ENCODE data around the gene WASF3. TPM values are rescaled to one million over a fixed set of nuclear protein-coding genes. Genes with fewer than 3 reads are reported as not detected.
"Not testable (repeated sequence)": the region's sequence is repeated elsewhere in the genome, so short reads cannot be mapped to it uniquely, and the experiment has no call there.

WASF3 gene
- total and polyA plus RNA-seq, 12 donors, result 12.6 to 63.3 (median 37.6) TPM

DNA sequence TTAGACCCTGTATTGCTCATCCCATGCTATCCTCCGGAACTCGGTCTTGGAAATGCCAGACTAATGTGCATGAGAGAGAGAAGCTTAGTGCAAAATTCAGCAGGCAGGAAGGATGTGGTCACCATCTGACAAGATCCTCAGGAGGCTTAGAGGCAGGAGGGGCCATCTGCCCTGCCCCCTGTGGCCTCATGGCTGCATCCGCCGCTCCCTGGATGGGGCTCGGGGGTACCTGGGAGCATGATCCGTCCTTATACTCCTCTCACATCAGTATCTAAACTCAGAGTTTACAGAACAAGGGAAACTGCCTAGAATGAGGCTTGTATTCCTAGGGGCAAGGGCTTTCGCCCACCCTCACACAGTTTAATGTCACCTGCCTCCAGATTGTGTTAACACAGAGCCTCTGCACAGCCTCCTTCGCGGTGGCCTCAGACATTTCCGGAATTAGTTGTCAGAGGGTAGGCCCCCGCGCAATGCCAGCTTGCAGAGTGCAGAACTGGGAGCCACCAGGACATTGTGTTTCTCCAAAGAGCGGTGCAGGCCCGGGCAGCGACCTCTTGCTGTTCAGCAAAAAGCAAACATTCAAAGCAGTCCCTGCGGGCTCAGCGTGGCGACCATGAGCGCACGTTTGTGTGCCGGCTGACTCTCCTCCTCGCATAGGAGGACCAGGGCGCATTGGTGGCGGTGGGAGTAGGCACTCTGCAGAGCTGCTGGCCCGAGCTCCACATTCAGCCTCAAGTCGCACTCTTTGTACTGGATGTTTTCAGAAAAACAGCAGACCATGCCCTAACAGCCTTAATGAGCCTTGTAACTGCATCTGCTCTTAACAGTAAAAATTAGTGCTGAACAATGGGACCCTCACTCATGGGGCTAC is 164.0 kb downstream of the WASF3 start:
- TF ChIP-seq, protein P1, sequence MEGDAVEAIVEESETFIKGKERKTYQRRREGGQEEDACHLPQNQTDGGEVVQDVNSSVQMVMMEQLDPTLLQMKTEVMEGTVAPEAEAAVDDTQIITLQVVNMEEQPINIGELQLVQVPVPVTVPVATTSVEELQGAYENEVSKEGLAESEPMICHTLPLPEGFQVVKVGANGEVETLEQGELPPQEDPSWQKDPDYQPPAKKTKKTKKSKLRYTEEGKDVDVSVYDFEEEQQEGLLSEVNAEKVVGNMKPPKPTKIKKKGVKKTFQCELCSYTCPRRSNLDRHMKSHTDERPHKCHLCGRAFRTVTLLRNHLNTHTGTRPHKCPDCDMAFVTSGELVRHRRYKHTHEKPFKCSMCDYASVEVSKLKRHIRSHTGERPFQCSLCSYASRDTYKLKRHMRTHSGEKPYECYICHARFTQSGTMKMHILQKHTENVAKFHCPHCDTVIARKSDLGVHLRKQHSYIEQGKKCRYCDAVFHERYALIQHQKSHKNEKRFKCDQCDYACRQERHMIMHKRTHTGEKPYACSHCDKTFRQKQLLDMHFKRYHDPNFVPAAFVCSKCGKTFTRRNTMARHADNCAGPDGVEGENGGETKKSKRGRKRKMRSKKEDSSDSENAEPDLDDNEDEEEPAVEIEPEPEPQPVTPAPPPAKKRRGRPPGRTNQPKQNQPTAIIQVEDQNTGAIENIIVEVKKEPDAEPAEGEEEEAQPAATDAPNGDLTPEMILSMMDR (IDR thresholded peaks at IDR 0.05), result no peak
- TF ChIP-seq POLR2A (IDR thresholded peaks at IDR 0.05), result no peak

DNA sequence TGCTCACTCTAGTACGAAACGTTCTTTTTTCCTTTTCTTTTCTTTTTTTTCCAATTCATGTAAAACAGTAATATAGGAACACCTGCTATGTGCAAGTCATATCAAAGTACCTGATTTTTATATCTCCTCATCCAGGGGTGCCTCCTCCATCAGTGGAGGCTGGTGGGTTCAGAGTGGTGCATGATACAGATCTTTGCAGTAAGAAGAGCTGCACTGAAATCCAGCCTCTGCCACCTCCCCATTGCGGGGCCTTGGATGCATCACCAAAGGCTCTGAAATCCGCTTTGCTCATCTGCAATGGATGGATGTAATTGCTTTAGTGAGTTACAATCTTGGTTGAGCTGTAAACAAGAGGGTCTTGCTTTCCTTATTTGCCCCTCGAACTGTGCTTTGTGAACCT is 164.8 kb downstream of the WASF3 start:
- DNase-seq, result no peak
- no peaks in the 10 kb centered on the region for H3K4me1 ChIP-seq (replicated peaks in 1 of 2)
- no peak overlapping the region for H3K4me3 ChIP-seq
- TF ChIP-seq POLR2A (IDR thresholded peaks at IDR 0.05), result no peak
- TF ChIP-seq, protein P1 (IDR thresholded peaks at IDR 0.05), result no peak
- H3K36me3 ChIP-seq (replicated peaks in 1 of 2), result no peaks in the 10 kb centered on the region
- no peaks in the 10 kb centered on the region for H3K27me3 ChIP-seq
- H3K9me3 ChIP-seq (replicated peaks in 1 of 3), result no peaks in the 10 kb centered on the region
- H3K27ac ChIP-seq, result no peak overlapping the region
- intact Hi-C loops (cut with DNase I), result no loop called here
- WGBS, 4 donors, result 74 to 80% (median 77%) methylated on average over 5 of the region's 5 CpGs

More for the DNA sequence above, 164.0 kb downstream of the WASF3 start:
- Histone ChIP-seq H3K4me3 (no peak overlapping the region), H3K9me3 (replicated peaks in 1 of 3) (no peaks in the 10 kb centered on the region), H3K36me3 (replicated peaks in 1 of 2) (no peaks in the 10 kb centered on the region), H3K4me1 (replicated peaks in 1 of 2) (no peaks in the 10 kb centered on the region), H3K27me3 (no peaks in the 10 kb centered on the region), H3K27ac (no peak overlapping the region)
- 60 to 75% (median 70%) methylated on average over 16 to 26 of the region's 26 CpGs for WGBS, 4 donors
- intact Hi-C loops (cut with DNase I), result no loop called here
- DNase-seq, result no peak

DNA sequence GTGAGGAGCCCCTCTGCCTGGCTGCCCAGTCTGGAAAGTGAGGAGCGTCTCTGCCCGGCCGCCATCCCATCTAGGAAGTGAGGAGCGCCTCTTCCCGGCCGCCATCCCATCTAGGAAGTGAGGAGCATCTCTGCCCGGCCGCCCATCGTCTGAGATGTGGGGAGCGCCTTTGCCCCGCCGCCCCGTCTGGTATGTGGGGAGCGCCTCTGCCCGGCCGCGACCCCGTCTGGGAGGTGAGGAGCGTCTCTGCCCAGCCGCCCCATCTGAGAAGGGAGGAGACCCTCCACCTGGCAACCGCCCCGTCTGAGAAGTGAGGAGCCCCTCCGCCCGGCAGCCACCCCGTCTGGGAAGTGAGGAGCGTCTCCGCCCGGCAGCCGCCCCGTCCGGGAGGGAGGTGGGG is 166.1 kb downstream of the WASF3 start:
- 97 to 100% methylated on average over 7 to 14 of the region's 31 CpGs; no CpG with 5 or more reads in 2 of the 4 donors for WGBS, 4 donors
- H3K4me1 ChIP-seq (replicated peaks in 1 of 2); H3K9me3 ChIP-seq (replicated peaks in 1 of 3); DNase-seq; H3K27ac ChIP-seq; H3K4me3 ChIP-seq; H3K27me3 ChIP-seq; intact Hi-C loops (cut with DNase I); H3K36me3 ChIP-seq (replicated peaks in 1 of 2): not testable (repeated sequence)

DNA sequence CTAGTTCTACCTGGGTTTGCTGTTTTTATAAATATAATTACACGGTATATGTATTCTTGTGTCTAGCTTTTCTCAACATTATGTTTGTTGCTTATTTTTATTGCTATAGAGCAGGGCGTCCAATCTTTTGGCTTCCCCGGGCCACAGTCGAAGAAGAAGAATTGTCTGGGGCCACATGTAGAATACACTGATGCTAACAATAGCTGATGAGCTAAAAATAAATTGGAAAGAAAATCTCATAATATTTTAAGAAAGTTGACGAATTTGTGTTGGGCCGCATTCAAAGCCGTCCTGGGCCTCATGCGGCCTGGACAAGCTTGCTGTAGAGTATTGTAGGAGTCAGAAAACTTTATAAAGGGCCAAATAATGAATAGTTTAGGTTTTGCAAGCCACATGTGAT is 169.2 kb downstream of the WASF3 start:
- DNase-seq, result no peak
- Histone ChIP-seq H3K4me3 (no peak overlapping the region), H3K4me1 (replicated peaks in 1 of 2) (no peaks in the 10 kb centered on the region), H3K27me3 (no peaks in the 10 kb centered on the region), H3K36me3 (replicated peaks in 1 of 2) (no peaks in the 10 kb centered on the region), H3K27ac (no peak overlapping the region), H3K9me3 (replicated peaks in 1 of 3) (no peaks in the 10 kb centered on the region)
- 81 to 85% (median 84%) methylated on average over 8 of the region's 8 CpGs for WGBS, 4 donors
- intact Hi-C loops (cut with DNase I), result no loop called here
- TF ChIP-seq POLR2A (IDR thresholded peaks at IDR 0.05), result no peak
- TF ChIP-seq, protein P1 (IDR thresholded peaks at IDR 0.05), result no peak

DNA sequence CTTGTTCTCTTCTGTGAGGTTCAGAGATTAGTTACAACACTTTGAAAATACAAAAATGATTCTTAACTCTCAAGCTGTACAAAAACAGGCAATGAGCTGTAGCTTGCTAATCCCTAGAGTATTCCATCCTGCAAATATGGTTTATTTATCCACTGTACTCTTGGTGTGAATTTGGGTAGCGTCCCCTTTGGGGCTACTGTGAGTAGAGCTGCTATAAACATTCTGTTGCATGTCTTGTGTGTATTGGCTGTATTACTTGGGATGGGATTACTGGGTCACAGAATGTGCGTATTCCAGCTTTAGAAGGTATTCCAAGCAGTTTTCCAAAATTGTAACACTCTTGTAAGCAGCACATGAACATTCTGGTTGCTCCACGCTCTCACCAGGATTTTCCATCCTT is 169.6 kb downstream of the WASF3 start:
- TF ChIP-seq POLR2A (IDR thresholded peaks at IDR 0.05), result no peak
- TF ChIP-seq, protein P1 (IDR thresholded peaks at IDR 0.05), result no peak
- Histone ChIP-seq H3K4me1 (replicated peaks in 1 of 2) (no peaks in the 10 kb centered on the region), H3K27me3 (no peaks in the 10 kb centered on the region), H3K27ac (no peak overlapping the region), H3K4me3 (no peak overlapping the region), H3K9me3 (replicated peaks in 1 of 3) (no peaks in the 10 kb centered on the region), H3K36me3 (replicated peaks in 1 of 2) (no peaks in the 10 kb centered on the region)
- 80 to 84% (median 82%) methylated on average over 3 of the region's 3 CpGs for WGBS, 4 donors
- intact Hi-C loops (cut with DNase I), result no loop called here
- DNase-seq, result no peak
